ENCODE data around the gene ATP6V1B1. TPM values are rescaled to one million over a fixed set of nuclear protein-coding genes. Genes with fewer than 3 reads are reported as not detected.

Gene ATP6V1B1
- total RNA-seq, 1 experiment from 2014 or later, result 7.8 TPM

GRCh38 chr2:70901227-70902066 lies 34.3 kb upstream of the ATP6V1B1 start:
- H3F3A ChIP-seq (ENCODE audit: insufficient read depth, low read depth), result no peaks in the 10 kb centered on the region
- CTCF ChIA-PET, result no interaction called here
- H3K36me3 ChIP-seq (ENCODE audit: low read depth), result no peaks in the 10 kb centered on the region
- H3K27me3 ChIP-seq (ENCODE audit: insufficient read depth, low read depth), result peaks cover 36% of the 10 kb centered on the region
- intact Hi-C loops (cut with micrococcal nuclease; ENCODE audit: unreplicated experiment), result no loop called here
- no peak for DNase-seq
- BruUV-seq (replicated peaks), result no TSS peak
- H3K27ac ChIP-seq, result no peak overlapping the region
- POLR2A ChIA-PET (ENCODE audit: unreplicated experiment), result interaction anchor here (0.5 kb wide), 1 partner anchor 760 kb away, joined by 7 read pairs; no protein-coding TSS in a partner anchor
- H3K4me3 ChIP-seq, result peak overlapping the region; percentile 67
- H4K20me1 ChIP-seq (ENCODE audit: insufficient read depth), result no peaks in the 10 kb centered on the region
- peak overlapping the region; percentile 82 for H2AFZ ChIP-seq
- TF ChIP-seq CTCF (conservative IDR thresholded peaks at IDR 0.05), result no peak
- TF ChIP-seq EZH2 (IDR thresholded peaks at IDR 0.05; ENCODE audit: low read depth), result no peak
- H3K4me1 ChIP-seq (replicated peaks; ENCODE audit: insufficient read depth), result no peaks in the 10 kb centered on the region
- peak overlapping the region; percentile 76 for H3K4me2 ChIP-seq
- H3K79me2 ChIP-seq (ENCODE audit: low read depth), result no peaks in the 10 kb centered on the region
- H3K9me3 ChIP-seq (ENCODE audit: insufficient read depth, low read depth), result no peaks in the 10 kb centered on the region
- no peaks in the 10 kb centered on the region for H3K9me2 ChIP-seq (ENCODE audit: insufficient read depth)

- Histone ChIP-seq H3K27ac (no peak overlapping the region), H3K27me3 (ENCODE audit: insufficient read depth, low read depth) (peaks cover 30% of the 10 kb centered on the region), H3K4me1 (replicated peaks; ENCODE audit: insufficient read depth) (no peaks in the 10 kb centered on the region), H3K9me3 (ENCODE audit: insufficient read depth, low read depth) (no peaks in the 10 kb centered on the region), H3K9me2 (ENCODE audit: insufficient read depth) (no peaks in the 10 kb centered on the region), H3K79me2 (ENCODE audit: low read depth) (no peaks in the 10 kb centered on the region), H3K36me3 (ENCODE audit: low read depth) (no peaks in the 10 kb centered on the region), H3K4me3 (peak overlapping the region; percentile 67), H3F3A (ENCODE audit: insufficient read depth, low read depth) (no peaks in the 10 kb centered on the region), H4K20me1 (ENCODE audit: insufficient read depth) (no peaks in the 10 kb centered on the region), H3K4me2 (peak overlapping the region; percentile 76), H2AFZ (peak overlapping the region; percentile 82)
- no peak for TF ChIP-seq CTCF (conservative IDR thresholded peaks at IDR 0.05)
- no peak for TF ChIP-seq EZH2 (IDR thresholded peaks at IDR 0.05; ENCODE audit: low read depth)
- ChIA-PET POLR2A (ENCODE audit: unreplicated experiment) (interaction anchor here (0.5 kb wide), 1 partner anchor 760 kb away, joined by 7 read pairs; no protein-coding TSS in a partner anchor), CTCF (no interaction called here)
- DNase-seq, result peak in 1 of 2 experiments; percentile 40
- BruUV-seq (replicated peaks), result no TSS peak
- intact Hi-C loops (cut with micrococcal nuclease; ENCODE audit: unreplicated experiment), result no loop called here
These were observed 33.6 kb upstream of the ATP6V1B1 start for GRCh38 chr2:70902067-70902442.

GRCh38 chr2:70902579-70902978 lies 33.1 kb upstream of the ATP6V1B1 start:
- H3K27ac ChIP-seq, result no peak overlapping the region
- H3K9me3 ChIP-seq (ENCODE audit: insufficient read depth, low read depth), result no peaks in the 10 kb centered on the region
- TF ChIP-seq CTCF (conservative IDR thresholded peaks at IDR 0.05) (no peak), EZH2 (IDR thresholded peaks at IDR 0.05; ENCODE audit: low read depth) (no peak)
- CTCF ChIA-PET, result no interaction called here
- POLR2A ChIA-PET (ENCODE audit: unreplicated experiment), result no interaction called here
- no peaks in the 10 kb centered on the region for H3K4me1 ChIP-seq (replicated peaks; ENCODE audit: insufficient read depth)
- H4K20me1 ChIP-seq (ENCODE audit: insufficient read depth), result no peaks in the 10 kb centered on the region
- H3K79me2 ChIP-seq (ENCODE audit: low read depth), result no peaks in the 10 kb centered on the region
- DNase-seq, result no peak
- no TSS peak for BruUV-seq (replicated peaks)
- intact Hi-C loops (cut with micrococcal nuclease; ENCODE audit: unreplicated experiment), result no loop called here
- no peaks in the 10 kb centered on the region for H3F3A ChIP-seq (ENCODE audit: insufficient read depth, low read depth)
- no peaks in the 10 kb centered on the region for H3K9me2 ChIP-seq (ENCODE audit: insufficient read depth)
- no peak overlapping the region for H3K4me2 ChIP-seq
- no peaks in the 10 kb centered on the region for H3K36me3 ChIP-seq (ENCODE audit: low read depth)
- peaks cover 26% of the 10 kb centered on the region for H3K27me3 ChIP-seq (ENCODE audit: insufficient read depth, low read depth)
- no peak overlapping the region for H3K4me3 ChIP-seq
- no peak overlapping the region for H2AFZ ChIP-seq
